Stimulated activated CD4-positive, alpha-beta T cell treated with anti-CD3 and anti-CD28 coated beads, TNF-alpha, amount 100 ng/mL, for 48 hours (primary cell): ENCODE results near the gene SH3GL1.

ENCODE experiments used
- DNase-seq, 3 donors: peaks; one replicate each; pipeline ENCODE4 v3.0.0-alpha.2; 2020; ENCODE audit warnings: low read depth in 3 of 3

Gene SH3GL1

GRCh38 chr19:4396949-4397783, 3.2 kb downstream of the SH3GL1 start:
- DNase-seq: no peak

GRCh38 chr19:4393947-4394590, 6.3 kb downstream of the SH3GL1 start:
- no peak for DNase-seq

- no peak for DNase-seq
These were observed 8.5 kb downstream of the SH3GL1 start for GRCh38 chr19:4391701-4392483.

- no peak for DNase-seq
These were observed 9.0 kb downstream of the SH3GL1 start for GRCh38 chr19:4391306-4391693.

GRCh38 chr19:4390567-4391305, 9.6 kb downstream of the SH3GL1 start:
- no peak for DNase-seq

- no peak for DNase-seq
These were observed 10.3 kb downstream of the SH3GL1 start for GRCh38 chr19:4390017-4390566.

- no peak for DNase-seq
These were observed 10.8 kb downstream of the SH3GL1 start for GRCh38 chr19:4389511-4390016.

GRCh38 chr19:4389064-4389375, 11.3 kb downstream of the SH3GL1 start:
- DNase-seq: no peak

- DNase-seq: no peak
These were observed 11.8 kb downstream of the SH3GL1 start for GRCh38 chr19:4388337-4389063.

- DNase-seq: no peak
These were observed 14.1 kb downstream of the SH3GL1 start for GRCh38 chr19:4386041-4386782.

- DNase-seq: no peak
These were observed 14.9 kb downstream of the SH3GL1 start for GRCh38 chr19:4385291-4386040.

GRCh38 chr19:4380254-4380727, 20.1 kb downstream of the SH3GL1 start:
- peak in 1 of 3 donors; percentile 40 for DNase-seq

GRCh38 chr19:4379383-4380253, 20.7 kb downstream of the SH3GL1 start:
- DNase-seq: peak in 1 of 3 donors; percentile 33

GRCh38 chr19:4378886-4379285, 21.5 kb downstream of the SH3GL1 start:
- DNase-seq: no peak

- no peak for DNase-seq
These were observed 23.2 kb downstream of the SH3GL1 start for GRCh38 chr19:4376991-4377781.

GRCh38 chr19:4376671-4376990, 23.7 kb downstream of the SH3GL1 start:
- no peak for DNase-seq

- DNase-seq: no peak
These were observed 24.2 kb downstream of the SH3GL1 start for GRCh38 chr19:4376028-4376670.
